ENCODE data around the gene SERINC5. TPM values are rescaled to one million over a fixed set of nuclear protein-coding genes. Genes with fewer than 3 reads are reported as not detected.
"Not testable (repeated sequence)": the region's sequence is repeated elsewhere in the genome, so short reads cannot be mapped to it uniquely, and the experiment has no call there.

SERINC5 gene
- polyA plus RNA-seq, 3 donors = 3.4 to 18.7 (median 4.9) TPM

- H3K27ac ChIP-seq (ENCODE audit: low read depth, low read length) = no peak overlapping the region
- 78 to 87% (median 78%) methylated on average over 6 of the region's 6 CpGs for WGBS, 3 donors
Measured at GRCh38 chr5:80187421-80188090, 68.3 kb downstream of the SERINC5 start.

DNA sequence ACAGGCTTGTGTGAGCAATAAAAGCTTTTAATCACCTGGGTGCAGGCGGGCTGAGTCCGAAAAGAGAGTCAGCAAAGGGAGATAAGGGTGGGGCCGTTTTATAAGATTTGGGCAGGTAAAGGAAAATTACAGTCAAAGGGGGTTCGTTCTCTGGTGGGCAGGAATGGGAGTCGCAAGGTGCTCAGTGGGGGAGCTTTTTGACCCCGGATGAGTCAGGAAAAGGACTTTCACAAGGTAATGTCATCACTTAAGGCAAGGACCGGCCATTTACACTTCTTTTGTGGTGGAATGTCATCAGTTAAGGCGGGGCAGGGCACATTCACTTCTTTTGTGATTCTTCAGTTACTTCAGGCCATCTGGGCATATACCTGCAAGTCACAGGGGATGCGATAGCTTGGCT lies 70.3 kb downstream of the SERINC5 start:
- 82 to 92% (median 87%) methylated on average over 9 of the region's 9 CpGs for WGBS, 3 donors
- not testable (repeated sequence) for H3K27ac ChIP-seq (ENCODE audit: low read depth, low read length)

DNA sequence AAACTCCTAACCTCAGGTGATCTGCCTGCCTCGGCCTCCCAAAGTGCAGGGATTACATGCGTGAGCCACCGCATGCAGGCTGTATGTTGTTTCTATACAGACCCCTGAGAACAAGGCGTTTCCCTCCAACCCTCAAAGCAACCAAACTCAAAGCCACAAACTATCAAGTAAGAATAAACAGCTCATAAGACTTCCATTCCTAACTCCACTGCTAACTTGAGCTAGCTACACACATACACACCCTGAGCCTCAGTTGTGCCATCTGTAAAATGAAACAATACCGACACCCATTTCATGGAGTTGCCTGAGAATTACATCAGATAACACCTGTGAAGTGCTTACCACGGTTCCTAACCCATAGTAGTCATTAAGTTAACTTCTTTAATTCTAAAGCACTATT lies 70.8 kb downstream of the SERINC5 start:
- H3K27ac ChIP-seq (ENCODE audit: low read depth, low read length) = no peak overlapping the region
- WGBS, 3 donors = 88 to 90% (median 89%) methylated on average over 6 of the region's 6 CpGs

- no peak overlapping the region for H3K27ac ChIP-seq (ENCODE audit: low read depth, low read length)
- 32 to 80% (median 75%) methylated on average over 5 of the region's 5 CpGs for WGBS, 3 donors
Measured at GRCh38 chr5:80184235-80185023, 71.4 kb downstream of the SERINC5 start.

DNA sequence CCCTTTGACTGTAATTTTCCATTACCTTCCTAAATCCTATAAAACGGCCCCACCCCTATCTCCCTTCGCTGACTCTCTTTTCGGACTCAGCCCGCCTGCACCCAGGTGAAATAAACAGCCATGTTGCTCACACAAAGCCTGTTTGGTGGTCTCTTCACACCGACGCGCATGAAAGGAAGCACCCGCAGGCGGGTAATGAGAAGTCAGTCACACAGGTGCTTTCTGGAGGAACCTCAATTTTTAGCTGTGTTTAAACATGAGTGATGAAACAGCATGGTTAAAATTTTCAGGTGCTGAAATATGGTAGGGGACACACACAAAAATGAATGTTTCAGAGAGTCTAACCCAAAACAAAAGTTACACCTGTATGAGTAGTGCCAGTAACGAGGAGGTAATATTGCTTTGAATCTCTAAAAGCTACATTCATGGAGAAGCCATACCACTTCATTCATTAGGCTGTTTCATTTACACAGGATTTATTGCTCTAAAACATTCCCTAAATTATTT lies 72.1 kb downstream of the SERINC5 start:
- WGBS, 3 donors = 66 to 74% (median 72%) methylated on average over 6 to 10 of the region's 10 CpGs
- H3K27ac ChIP-seq (ENCODE audit: low read depth, low read length) = not testable (repeated sequence)

DNA sequence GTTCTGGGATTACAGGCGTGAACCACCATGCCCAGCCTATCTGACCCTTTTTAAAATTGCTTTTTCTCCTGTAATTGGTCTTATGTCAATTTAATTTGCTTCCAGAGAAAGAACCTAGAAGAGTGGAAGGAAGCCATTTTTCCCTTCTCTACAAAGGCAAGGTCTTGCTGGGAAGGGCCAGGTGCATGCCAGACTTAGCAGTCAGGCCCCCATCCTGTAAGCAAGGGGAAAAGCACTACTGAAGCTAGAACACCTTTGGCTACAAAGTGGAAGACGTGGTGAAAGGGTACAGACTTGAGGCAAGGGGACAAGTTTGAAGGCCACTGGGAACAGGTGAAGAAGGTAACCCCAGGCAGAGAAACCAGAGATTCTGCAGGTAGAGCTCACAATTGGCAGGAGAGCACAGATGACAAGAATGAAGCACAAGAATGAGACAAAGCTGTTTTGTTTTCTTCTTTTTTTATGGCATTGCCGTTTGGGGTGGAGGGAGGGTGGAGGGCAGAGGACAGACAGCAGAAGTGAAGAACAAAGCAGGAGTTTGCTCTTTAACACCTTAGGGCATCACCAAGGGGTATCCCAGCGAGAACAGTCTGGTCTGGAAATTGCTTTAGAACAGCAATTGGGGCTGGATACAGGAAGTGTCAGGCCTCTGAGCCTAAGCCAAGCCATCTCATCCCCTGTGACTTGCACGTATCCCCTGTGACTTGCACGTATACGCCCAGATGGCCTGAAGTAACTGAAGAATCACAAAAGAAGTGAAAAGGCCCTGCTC lies 72.9 kb downstream of the SERINC5 start:
- WGBS, 3 donors = 49 to 72% (median 59%) methylated on average over 7 of the region's 7 CpGs
- no peak overlapping the region for H3K27ac ChIP-seq (ENCODE audit: low read depth, low read length)

DNA sequence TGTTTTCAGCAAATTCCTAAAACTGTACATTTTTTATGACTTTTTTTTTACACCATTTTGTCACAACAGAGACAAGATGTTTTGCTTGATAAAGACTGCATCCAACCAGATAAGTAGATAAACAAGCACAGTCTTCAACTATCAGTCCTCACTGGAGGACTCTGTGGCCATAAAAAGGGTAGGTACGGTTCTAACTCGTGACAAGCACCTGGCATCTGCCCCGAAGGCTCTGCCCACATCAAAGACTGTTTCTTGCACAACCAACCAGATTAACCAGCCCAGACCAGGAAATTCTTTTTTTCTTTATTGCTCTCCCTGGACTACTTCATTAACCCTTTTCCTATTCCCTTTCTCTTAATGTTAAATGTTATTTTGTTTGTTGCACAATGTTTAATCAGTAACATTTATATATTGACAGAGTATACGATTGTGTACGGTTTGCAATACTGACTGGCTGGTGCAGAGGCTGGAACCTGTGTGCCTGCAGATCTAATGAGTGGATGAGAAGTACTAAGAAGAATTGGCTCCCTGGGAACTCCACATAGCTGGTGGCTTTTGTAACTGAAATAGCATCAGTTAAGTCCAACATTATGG lies 74.1 kb downstream of the SERINC5 start:
- no peak overlapping the region for H3K27ac ChIP-seq (ENCODE audit: low read depth, low read length)

GRCh38 chr5:80177236-80177635 lies 78.6 kb downstream of the SERINC5 start:
- 63 to 86% (median 83%) methylated on average over 3 of the region's 3 CpGs for WGBS, 3 donors
- H3K27ac ChIP-seq (ENCODE audit: low read depth, low read length) = no peak overlapping the region

More for the DNA sequence above, 74.1 kb downstream of the SERINC5 start:
- WGBS, 3 donors = 16 to 39% (median 33%) methylated on average over 5 of the region's 5 CpGs

- no peak overlapping the region for H3K27ac ChIP-seq (ENCODE audit: low read depth, low read length)
- 70 to 97% (median 87%) methylated on average over 5 of the region's 5 CpGs for WGBS, 3 donors
Measured at GRCh38 chr5:80175337-80175736, 80.5 kb downstream of the SERINC5 start.

DNA sequence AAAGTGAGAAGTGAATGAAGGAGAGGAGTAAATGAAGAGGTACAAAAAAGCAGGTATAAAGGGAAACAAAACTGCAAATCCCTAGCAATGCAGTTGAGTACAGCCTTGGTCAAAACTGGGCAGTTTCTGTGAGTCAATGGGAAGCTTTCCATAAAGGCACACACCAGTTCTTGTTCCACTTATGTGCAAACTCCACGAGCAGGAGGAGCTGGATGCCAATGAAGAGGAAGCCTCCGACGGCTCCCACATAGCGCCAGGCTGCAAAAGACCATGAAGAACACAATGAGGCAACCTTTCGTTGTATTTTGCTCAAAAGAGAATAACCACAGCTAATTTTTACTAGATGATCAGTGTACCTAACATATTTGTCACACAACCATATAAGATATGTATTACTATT lies 81.1 kb downstream of the SERINC5 start:
- WGBS, 3 donors = 52 to 87% (median 72%) methylated on average over 5 of the region's 5 CpGs

DNA sequence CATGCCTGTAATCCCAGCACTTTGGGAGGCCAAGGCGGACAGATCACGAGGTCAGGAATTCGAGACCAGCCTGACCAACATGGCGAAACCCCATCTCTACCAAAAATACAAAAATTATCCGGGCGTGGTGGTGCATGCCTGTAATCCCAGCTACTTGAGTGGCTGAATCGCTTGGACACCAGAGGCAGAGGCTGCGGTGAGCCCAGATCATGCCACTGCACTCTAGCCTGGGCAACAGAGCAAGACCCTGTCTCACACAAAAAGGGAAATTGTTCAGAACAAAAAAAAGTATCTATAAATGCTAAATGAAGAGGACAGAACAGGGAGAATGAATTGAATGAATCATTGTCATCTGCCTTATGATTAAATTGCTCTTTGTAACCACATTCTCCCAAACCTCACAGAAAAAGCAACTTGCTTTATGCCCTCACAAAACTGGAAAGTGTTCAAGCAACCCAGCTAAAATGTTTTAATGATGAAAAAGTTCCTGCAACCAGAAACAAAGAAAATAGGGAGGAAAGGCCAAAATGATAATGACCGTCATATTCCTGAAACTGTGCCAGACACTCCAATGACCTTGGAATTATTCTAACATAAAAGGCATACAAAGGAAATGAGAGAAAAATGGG lies 83.7 kb downstream of the SERINC5 start:
- no peak overlapping the region for H3K27ac ChIP-seq (ENCODE audit: low read depth, low read length)
- WGBS, 3 donors = 88 to 91% (median 88%) methylated on average over 9 of the region's 9 CpGs

More for the DNA sequence above, 81.1 kb downstream of the SERINC5 start:
- H3K27ac ChIP-seq (ENCODE audit: low read depth, low read length) = no peak overlapping the region

- 68 to 91% (median 85%) methylated on average over 2 of the region's 2 CpGs for WGBS, 3 donors
- H3K27ac ChIP-seq (ENCODE audit: low read depth, low read length) = no peak overlapping the region
Measured at GRCh38 chr5:80170117-80170535, 85.7 kb downstream of the SERINC5 start.

DNA sequence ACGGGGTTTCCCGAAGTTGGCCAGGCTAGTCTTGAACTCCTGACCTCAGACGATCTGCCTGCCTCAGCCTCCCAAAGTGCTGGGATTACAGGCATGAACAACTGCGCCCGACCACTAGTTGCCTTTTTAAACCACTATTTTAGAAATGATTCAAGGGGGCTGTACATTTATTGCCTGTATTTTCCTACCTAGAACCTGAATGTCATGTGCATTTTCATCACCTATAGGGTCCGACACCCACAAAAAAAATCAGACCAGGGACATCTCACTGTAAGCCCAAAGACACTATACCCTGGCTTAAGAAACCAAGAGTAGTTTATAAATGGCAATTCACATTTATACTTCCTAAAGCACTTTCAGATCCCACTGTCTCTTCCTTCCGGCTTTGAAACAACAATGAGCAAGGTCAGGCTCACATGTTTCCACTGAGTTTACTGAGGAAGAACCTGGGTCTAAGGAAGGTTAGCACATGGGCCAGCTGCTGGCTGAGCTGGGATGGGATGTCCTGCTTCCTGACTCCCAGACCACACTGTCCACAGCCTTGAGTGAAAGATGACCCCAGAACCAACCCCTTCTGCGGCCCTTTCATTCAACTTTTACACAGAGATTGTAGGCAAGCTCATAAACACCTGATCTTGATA lies 87.3 kb downstream of the SERINC5 start:
- WGBS, 3 donors = 88 to 93% (median 90%) methylated on average over 8 of the region's 8 CpGs
- no peak overlapping the region for H3K27ac ChIP-seq (ENCODE audit: low read depth, low read length)

DNA sequence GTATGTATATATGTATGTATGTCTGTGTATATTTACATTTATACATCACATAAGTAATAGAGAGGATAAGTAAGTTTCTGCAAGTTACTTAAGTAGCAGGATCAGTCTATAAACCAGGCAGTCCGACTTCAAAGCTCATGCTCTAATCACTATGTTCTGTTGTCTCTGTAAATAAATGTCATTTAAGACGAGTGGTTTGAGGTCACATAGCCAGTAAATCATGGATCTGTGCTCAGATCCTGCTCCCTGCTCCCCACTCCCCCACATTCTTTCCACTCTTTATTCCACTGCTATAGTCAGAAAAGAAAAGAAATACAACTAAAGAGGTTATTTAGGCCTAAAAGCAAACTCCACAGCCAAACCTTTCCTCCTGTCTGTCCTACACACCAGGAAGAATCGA lies 90.4 kb downstream of the SERINC5 start:
- no peak overlapping the region for H3K27ac ChIP-seq (ENCODE audit: low read depth, low read length)
- WGBS, 3 donors = 53 to 71% (median 63%) methylated on average over 3 of the region's 3 CpGs

GRCh38 chr5:80161165-80161564 lies 94.7 kb downstream of the SERINC5 start:
- no peak overlapping the region for H3K27ac ChIP-seq (ENCODE audit: low read depth, low read length)
- WGBS, 3 donors = 98 to 100% (median 100%) methylated on average over 1 of the region's 1 CpG

- H3K27ac ChIP-seq (ENCODE audit: low read depth, low read length) = no peak overlapping the region
- 94% methylated on average over 3 of the region's 3 CpGs for WGBS, 3 donors
Measured at GRCh38 chr5:80160242-80160641, 95.6 kb downstream of the SERINC5 start.

DNA sequence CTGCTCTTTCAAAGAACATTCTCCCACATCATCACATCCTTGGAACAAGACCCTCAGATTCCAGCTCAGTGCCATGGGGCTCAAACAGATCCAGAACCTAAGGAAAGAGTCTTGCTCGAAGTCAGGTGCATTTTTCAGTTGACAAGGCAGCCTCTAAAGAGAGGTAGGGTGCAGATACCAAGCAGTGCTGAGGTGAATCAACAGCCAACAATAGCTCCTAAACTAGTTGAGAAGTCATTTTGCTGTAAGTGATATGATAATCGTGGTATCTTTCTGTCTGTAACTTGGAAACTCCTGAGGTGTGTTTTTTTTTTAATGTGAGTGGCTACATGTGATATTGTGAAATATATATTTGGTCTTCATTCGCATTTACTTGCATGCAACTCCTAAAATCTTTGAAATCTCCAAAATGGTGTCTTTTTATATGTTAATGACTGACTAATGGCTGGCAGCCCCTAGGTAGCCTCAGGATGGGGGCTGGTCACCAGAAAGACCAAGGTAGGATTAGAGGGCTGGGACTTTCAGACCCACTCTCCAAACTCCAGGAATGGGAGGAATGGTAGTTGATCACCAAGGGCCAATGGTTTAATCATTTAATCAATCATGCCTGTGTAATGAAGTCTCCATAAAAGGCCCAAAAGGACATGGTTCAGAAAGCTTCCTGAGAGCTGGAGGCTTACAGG lies 96.6 kb downstream of the SERINC5 start:
- no peak overlapping the region for H3K27ac ChIP-seq (ENCODE audit: low read depth, low read length)
- WGBS, 3 donors = 87 to 91% (median 89%) methylated on average over 3 of the region's 3 CpGs
